ENCODE results near the gene FADS3. TPM values are rescaled to one million over a fixed set of nuclear protein-coding genes. Genes with fewer than 3 reads are reported as not detected.

FADS3 gene
- total RNA-seq, 3 donors from 2014 or later (not counting 1 experiment from before 2014, with no cell fraction given), result 10.8 to 17.8 (median 11.5) TPM

DNA sequence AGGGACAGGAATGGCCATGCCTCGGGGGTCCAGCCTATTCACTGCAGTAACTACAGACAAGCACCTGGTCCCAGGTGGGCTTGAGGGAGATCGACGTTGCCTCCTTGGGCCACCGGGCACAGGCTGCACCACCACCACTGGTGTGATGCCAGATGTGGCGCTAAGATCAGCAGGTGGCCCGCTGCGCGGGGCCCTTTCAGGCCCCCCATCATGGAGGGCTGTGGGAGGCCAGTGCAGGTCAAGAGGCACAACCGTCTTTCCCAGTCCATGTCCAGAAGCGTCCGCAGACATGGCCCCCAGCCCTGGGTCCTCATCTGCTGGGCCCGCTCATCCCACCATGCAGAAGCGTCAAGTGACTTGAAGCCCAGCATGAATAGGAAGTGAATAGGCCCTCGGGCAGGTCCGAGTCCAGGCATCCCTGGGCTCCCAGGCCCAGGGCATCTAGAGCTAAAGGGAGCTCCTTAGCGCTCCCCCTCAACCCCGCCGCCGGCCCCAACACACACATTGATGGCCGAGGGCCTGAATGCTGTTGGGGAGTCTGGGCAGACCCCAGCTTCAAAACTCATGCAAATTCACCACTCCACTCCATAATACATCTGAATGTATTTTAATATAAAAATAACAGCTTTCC lies 18.3 kb downstream of the FADS3 start:
- TF ChIP-seq, protein P1, sequence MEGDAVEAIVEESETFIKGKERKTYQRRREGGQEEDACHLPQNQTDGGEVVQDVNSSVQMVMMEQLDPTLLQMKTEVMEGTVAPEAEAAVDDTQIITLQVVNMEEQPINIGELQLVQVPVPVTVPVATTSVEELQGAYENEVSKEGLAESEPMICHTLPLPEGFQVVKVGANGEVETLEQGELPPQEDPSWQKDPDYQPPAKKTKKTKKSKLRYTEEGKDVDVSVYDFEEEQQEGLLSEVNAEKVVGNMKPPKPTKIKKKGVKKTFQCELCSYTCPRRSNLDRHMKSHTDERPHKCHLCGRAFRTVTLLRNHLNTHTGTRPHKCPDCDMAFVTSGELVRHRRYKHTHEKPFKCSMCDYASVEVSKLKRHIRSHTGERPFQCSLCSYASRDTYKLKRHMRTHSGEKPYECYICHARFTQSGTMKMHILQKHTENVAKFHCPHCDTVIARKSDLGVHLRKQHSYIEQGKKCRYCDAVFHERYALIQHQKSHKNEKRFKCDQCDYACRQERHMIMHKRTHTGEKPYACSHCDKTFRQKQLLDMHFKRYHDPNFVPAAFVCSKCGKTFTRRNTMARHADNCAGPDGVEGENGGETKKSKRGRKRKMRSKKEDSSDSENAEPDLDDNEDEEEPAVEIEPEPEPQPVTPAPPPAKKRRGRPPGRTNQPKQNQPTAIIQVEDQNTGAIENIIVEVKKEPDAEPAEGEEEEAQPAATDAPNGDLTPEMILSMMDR (IDR thresholded peaks at IDR 0.05), result no peak
- intact Hi-C loops (cut with micrococcal nuclease), result no loop called here
- Histone ChIP-seq H3K27ac (ENCODE audit: low read length) (no peak overlapping the region), H3K9me3 (ENCODE audit: control insufficient read depth, insufficient read depth, low read length) (no peaks in the 10 kb centered on the region), H3K4me1 (ENCODE audit: control insufficient read depth, insufficient read depth, low read length) (peaks cover 8% of the 10 kb centered on the region), H3K36me3 (ENCODE audit: control insufficient read depth, insufficient read depth, low read length) (no peaks in the 10 kb centered on the region), H3K4me3 (ENCODE audit: low read length) (no peak overlapping the region), H3K27me3 (ENCODE audit: control insufficient read depth, insufficient read depth, low read length) (no peaks in the 10 kb centered on the region)
- peaks cover 6 to 8% of the 10 kb centered on the region in 2 donors for H3K4me1 Mint-ChIP-seq
- no peak overlapping the region for H3K4me3 Mint-ChIP-seq
- DNase-seq (no peak), ATAC-seq (no peak)
- H3K27me3 Mint-ChIP-seq (ENCODE audit: low read depth in 2 of 2), result no peaks in the 10 kb centered on the region
- H3K9me3 Mint-ChIP-seq, result no peaks in the 10 kb centered on the region
- H3K36me3 Mint-ChIP-seq, result no peaks in the 10 kb centered on the region
- WGBS (ENCODE audit: insufficient coverage), result 88% methylated on average over 19 of the region's 20 CpGs
- H3K27ac Mint-ChIP-seq, result no peak overlapping the region

DNA sequence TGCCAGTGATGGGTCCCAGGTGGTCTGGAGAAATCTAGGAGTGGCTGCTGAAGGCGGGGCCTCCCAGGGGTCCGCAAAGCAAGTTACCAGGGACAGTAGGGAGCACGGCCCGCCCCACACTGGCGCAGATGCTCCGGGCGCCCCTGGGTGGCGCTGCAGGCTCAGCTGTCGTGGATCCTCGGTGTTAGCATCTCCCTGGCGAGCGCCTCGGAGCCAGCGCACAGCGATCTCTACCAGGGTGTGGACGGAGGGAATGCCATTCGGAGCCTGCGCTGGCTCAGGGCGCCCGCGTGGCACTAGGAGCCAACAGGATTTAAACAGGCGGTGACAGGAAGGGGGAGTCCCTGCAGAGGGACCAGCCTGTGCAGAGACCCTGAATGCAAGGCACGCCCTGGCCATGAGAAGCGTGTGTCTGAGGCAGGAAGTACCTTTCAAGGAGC lies 20.2 kb downstream of the FADS3 start:
- peaks cover 8% of the 10 kb centered on the region for H3K4me1 ChIP-seq (ENCODE audit: control insufficient read depth, insufficient read depth, low read length)
- DNase-seq (peak; percentile 57 to 79), ATAC-seq (peak; percentile 87 to 99 (median 97))
- no peaks in the 10 kb centered on the region for H3K9me3 ChIP-seq (ENCODE audit: control insufficient read depth, insufficient read depth, low read length)
- no peak overlapping the region for H3K27ac ChIP-seq (ENCODE audit: low read length)
- 3% methylated on average over 24 of the region's 24 CpGs for WGBS (ENCODE audit: insufficient coverage)
- Mint-ChIP-seq H3K27me3 (ENCODE audit: low read depth in 2 of 2) (no peaks in the 10 kb centered on the region), H3K4me1 (peaks cover 6 to 8% of the 10 kb centered on the region in 2 donors), H3K27ac (no peak overlapping the region), H3K4me3 (peak overlapping the region; percentile 67), H3K9me3 (no peaks in the 10 kb centered on the region), H3K36me3 (no peaks in the 10 kb centered on the region)
- no peak overlapping the region for H3K4me3 ChIP-seq (ENCODE audit: low read length)
- TF ChIP-seq, protein P1 (IDR thresholded peaks at IDR 0.05), result peak; percentile 73
- no peaks in the 10 kb centered on the region for H3K27me3 ChIP-seq (ENCODE audit: control insufficient read depth, insufficient read depth, low read length)
- no peaks in the 10 kb centered on the region for H3K36me3 ChIP-seq (ENCODE audit: control insufficient read depth, insufficient read depth, low read length)
- intact Hi-C loops (cut with micrococcal nuclease), result loop anchor here (2.0 kb wide), 1 partner anchor 76 kb away; no protein-coding TSS in a partner anchor

DNA sequence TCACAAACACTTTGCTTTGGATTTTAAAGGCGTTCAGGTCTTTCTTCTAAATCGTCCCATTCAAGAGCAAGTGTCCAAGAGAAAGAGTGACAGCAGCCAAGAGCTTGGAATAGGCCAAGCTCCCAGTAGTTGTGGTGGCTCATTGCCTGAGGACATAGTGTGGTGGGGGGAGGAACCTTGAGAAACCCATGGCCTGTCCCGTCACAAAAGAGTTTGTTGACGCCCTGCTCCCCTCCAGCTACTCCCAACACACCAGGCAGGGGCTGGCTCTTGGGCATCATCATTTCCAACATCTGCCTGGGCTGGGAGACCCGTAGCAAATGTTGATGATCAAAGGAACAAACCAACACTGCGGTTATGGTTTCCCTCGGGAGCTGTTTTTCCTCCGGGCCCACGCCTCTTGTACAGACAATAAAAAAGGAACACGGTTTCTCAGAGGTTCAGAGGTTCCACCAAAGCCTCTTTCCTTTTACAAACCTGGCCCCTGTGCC lies 20.8 kb downstream of the FADS3 start:
- intact Hi-C loops (cut with micrococcal nuclease), result loop anchor here (2.0 kb wide), 1 partner anchor 76 kb away; no protein-coding TSS in a partner anchor
- DNase-seq, result no peak
- peak overlapping the region; percentile 1 for H3K4me3 Mint-ChIP-seq
- H3K27ac Mint-ChIP-seq, result no peak overlapping the region
- no peaks in the 10 kb centered on the region for H3K36me3 Mint-ChIP-seq
- H3K27ac ChIP-seq (ENCODE audit: low read length), result no peak overlapping the region
- H3K27me3 ChIP-seq (ENCODE audit: control insufficient read depth, insufficient read depth, low read length), result no peaks in the 10 kb centered on the region
- H3K36me3 ChIP-seq (ENCODE audit: control insufficient read depth, insufficient read depth, low read length), result no peaks in the 10 kb centered on the region
- ATAC-seq, result no peak
- no peaks in the 10 kb centered on the region for H3K9me3 Mint-ChIP-seq
- no peak overlapping the region for H3K4me3 ChIP-seq (ENCODE audit: low read length)
- H3K4me1 ChIP-seq (ENCODE audit: control insufficient read depth, insufficient read depth, low read length), result peaks cover 8% of the 10 kb centered on the region
- no peaks in the 10 kb centered on the region for H3K27me3 Mint-ChIP-seq (ENCODE audit: low read depth in 2 of 2)
- peaks cover 6 to 8% of the 10 kb centered on the region in 2 donors for H3K4me1 Mint-ChIP-seq
- TF ChIP-seq, protein P1 (IDR thresholded peaks at IDR 0.05), result no peak
- 58% methylated on average over 9 of the region's 10 CpGs for WGBS (ENCODE audit: insufficient coverage)
- H3K9me3 ChIP-seq (ENCODE audit: control insufficient read depth, insufficient read depth, low read length), result no peaks in the 10 kb centered on the region
